GM12878 (cell line): Measurements from ENCODE around the gene SLC39A8.

Experiments
- CBX5 ChIP-seq: sonication (generic); IDR thresholded peaks from 2 replicates; pipeline ENCODE4 v1.6.1; 2016; ENCODE audit warnings: low read depth, moderate library complexity, mild to moderate bottlenecking, inconsistent platforms
- EP300 ChIP-seq, 2 experiments: fragments of 150-350 bp in 1 of 2; IDR thresholded peaks; 2 replicates each; pipeline ENCODE4 v1.6.1; 2011 to 2012; ENCODE audit warnings: low read depth in 2 of 2, low read length in 2 of 2, borderline replicate concordance in 1 of 2, improper control_type of control experiment in 1 of 2, inconsistent platforms in 1 of 2; ENCODE audit not compliant: control insufficient read depth in 1 of 2
- MEF2A ChIP-seq: IDR thresholded peaks from 2 replicates; pipeline ENCODE4 v1.6.1; 2011; ENCODE audit warnings: low read depth, mild to moderate bottlenecking, low read length, moderate library complexity; ENCODE audit not compliant: insufficient read depth
- POLR2A ChIP-seq: IDR thresholded peaks from 2 replicates; pipeline ENCODE4 v1.6.1; 2011; ENCODE audit warnings: low read depth, mild to moderate bottlenecking, low read length
- SIX5 ChIP-seq: IDR thresholded peaks from 2 replicates; pipeline ENCODE4 v1.6.1; 2011; ENCODE audit warnings: mild to moderate bottlenecking, low read depth, low read length, moderate library complexity; ENCODE audit not compliant: severe bottlenecking
- SREBF2 ChIP-seq: IDR thresholded peaks from 2 replicates; pipeline ENCODE4 v1.6.1; 2012; ENCODE audit warnings: mild to moderate bottlenecking, low read length
- SUPT20H ChIP-seq: IDR thresholded peaks from 2 replicates; pipeline ENCODE4 v1.6.1; 2011; ENCODE audit warnings: low read depth, mild to moderate bottlenecking, low read length, moderate library complexity, borderline replicate concordance; ENCODE audit not compliant: control insufficient read depth
- TAF1 ChIP-seq: IDR thresholded peaks from 2 replicates; pipeline ENCODE4 v1.6.1; 2011; ENCODE audit warnings: mild to moderate bottlenecking, low read depth, low read length, borderline replicate concordance
- TARDBP ChIP-seq: IDR thresholded peaks from 2 replicates; pipeline ENCODE4 v1.6.1; 2016; ENCODE audit warnings: borderline replicate concordance
- TCF3 ChIP-seq: IDR thresholded peaks from 2 replicates; pipeline ENCODE4 v1.6.1; 2012; ENCODE audit warnings: low read depth, mild to moderate bottlenecking, low read length, borderline replicate concordance; ENCODE audit not compliant: insufficient read depth
- ZNF274 ChIP-seq: IDR thresholded peaks from one replicate; pipeline ENCODE4 v1.8.0; 2011; ENCODE audit not compliant: insufficient read length, insufficient read depth
- TF ChIP-seq, protein P1 (sequence below): IDR thresholded peaks from 2 replicates; pipeline ENCODE4 v1.6.1; 2012; ENCODE audit warnings: improper control_type of control experiment, low read depth, low read length; ENCODE audit not compliant: insufficient replicate concordance
- TF ChIP-seq, protein P2 (sequence below), 3 experiments: IDR thresholded peaks in 2 of 3; conservative IDR thresholded peaks in 1 of 3; 2 replicates each; pipeline ENCODE4 v1.5.1; 2011; ENCODE audit warnings: low read depth in 3 of 3, low read length in 3 of 3, mild to moderate bottlenecking in 3 of 3, control low read depth in 2 of 3, moderate library complexity in 2 of 3, inconsistent platforms in 1 of 3, mixed read lengths in 1 of 3; ENCODE audit not compliant: control insufficient read depth in 2 of 3, insufficient read depth in 1 of 3; ENCODE audit errors: extremely low read depth in 1 of 3

DNA sequence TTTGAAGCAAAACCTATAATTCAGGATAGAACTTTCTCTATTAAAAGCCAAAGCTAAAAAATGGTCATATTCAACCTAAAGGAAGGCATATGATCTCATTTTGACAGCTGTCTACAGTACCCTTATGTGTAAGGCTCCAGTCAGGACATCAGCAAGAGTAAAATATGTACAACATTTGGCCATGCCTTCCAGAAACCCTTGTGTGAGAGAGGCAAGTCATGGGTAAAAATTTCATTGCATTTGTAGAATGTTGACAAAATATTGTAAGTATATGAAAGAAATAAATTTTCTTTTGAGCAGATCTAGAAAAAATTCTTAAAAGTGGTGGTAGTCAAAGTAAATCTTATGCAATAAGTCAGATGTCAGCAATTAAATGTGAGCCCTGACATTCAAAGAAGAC, 132.3 kb downstream of the SLC39A8 start:
- TF ChIP-seq, protein P1, sequence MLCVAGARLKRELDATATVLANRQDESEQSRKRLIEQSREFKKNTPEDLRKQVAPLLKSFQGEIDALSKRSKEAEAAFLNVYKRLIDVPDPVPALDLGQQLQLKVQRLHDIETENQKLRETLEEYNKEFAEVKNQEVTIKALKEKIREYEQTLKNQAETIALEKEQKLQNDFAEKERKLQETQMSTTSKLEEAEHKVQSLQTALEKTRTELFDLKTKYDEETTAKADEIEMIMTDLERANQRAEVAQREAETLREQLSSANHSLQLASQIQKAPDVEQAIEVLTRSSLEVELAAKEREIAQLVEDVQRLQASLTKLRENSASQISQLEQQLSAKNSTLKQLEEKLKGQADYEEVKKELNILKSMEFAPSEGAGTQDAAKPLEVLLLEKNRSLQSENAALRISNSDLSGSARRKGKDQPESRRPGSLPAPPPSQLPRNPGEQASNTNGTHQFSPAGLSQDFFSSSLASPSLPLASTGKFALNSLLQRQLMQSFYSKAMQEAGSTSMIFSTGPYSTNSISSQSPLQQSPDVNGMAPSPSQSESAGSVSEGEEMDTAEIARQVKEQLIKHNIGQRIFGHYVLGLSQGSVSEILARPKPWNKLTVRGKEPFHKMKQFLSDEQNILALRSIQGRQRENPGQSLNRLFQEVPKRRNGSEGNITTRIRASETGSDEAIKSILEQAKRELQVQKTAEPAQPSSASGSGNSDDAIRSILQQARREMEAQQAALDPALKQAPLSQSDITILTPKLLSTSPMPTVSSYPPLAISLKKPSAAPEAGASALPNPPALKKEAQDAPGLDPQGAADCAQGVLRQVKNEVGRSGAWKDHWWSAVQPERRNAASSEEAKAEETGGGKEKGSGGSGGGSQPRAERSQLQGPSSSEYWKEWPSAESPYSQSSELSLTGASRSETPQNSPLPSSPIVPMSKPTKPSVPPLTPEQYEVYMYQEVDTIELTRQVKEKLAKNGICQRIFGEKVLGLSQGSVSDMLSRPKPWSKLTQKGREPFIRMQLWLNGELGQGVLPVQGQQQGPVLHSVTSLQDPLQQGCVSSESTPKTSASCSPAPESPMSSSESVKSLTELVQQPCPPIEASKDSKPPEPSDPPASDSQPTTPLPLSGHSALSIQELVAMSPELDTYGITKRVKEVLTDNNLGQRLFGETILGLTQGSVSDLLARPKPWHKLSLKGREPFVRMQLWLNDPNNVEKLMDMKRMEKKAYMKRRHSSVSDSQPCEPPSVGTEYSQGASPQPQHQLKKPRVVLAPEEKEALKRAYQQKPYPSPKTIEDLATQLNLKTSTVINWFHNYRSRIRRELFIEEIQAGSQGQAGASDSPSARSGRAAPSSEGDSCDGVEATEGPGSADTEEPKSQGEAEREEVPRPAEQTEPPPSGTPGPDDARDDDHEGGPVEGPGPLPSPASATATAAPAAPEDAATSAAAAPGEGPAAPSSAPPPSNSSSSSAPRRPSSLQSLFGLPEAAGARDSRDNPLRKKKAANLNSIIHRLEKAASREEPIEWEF: no peak
- TF ChIP-seq POLR2A (no peak), SIX5 (no peak), SREBF2 (no peak), MEF2A (no peak), SUPT20H (no peak), ZNF274 (no peak), CBX5 (no peak), TARDBP (no peak), TCF3 (no peak), EP300 (IDR thresholded peaks at IDR 0.05; ENCODE audit: borderline replicate concordance in 1 of 2, control insufficient read depth in 1 of 2, low read depth in 2 of 2, low read length in 2 of 2) (no peak), TAF1 (no peak)
- TF ChIP-seq, protein P2, sequence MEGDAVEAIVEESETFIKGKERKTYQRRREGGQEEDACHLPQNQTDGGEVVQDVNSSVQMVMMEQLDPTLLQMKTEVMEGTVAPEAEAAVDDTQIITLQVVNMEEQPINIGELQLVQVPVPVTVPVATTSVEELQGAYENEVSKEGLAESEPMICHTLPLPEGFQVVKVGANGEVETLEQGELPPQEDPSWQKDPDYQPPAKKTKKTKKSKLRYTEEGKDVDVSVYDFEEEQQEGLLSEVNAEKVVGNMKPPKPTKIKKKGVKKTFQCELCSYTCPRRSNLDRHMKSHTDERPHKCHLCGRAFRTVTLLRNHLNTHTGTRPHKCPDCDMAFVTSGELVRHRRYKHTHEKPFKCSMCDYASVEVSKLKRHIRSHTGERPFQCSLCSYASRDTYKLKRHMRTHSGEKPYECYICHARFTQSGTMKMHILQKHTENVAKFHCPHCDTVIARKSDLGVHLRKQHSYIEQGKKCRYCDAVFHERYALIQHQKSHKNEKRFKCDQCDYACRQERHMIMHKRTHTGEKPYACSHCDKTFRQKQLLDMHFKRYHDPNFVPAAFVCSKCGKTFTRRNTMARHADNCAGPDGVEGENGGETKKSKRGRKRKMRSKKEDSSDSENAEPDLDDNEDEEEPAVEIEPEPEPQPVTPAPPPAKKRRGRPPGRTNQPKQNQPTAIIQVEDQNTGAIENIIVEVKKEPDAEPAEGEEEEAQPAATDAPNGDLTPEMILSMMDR (IDR thresholded peaks at IDR 0.05 in 2 of 3, conservative IDR thresholded peaks at IDR 0.05 in 1 of 3; ENCODE audit: control insufficient read depth in 2 of 3, extremely low read depth in 1 of 3, insufficient read depth in 1 of 3, low read depth in 3 of 3, low read length in 3 of 3): no peak
